Osteoblast (primary cell): ENCODE data around the gene ODAM. TPM values are rescaled to one million over a fixed set of nuclear protein-coding genes. Genes with fewer than 3 reads are reported as not detected.

Experiments
- DNase-seq: peaks from one replicate; pipeline ENCODE4 v3.0.0; 2011; ENCODE audit warnings: low spot score, mixed read lengths; ENCODE audit not compliant: insufficient read length; ENCODE audit errors: missing footprints
- H2AFZ ChIP-seq: 2 replicates; pipeline ENCODE4 v1.6.0; 2011; ENCODE audit warnings: mild to moderate bottlenecking, low read length
- H3K27ac ChIP-seq: 2 replicates; pipeline ENCODE4 v1.5.1; 2011; ENCODE audit warnings: mild to moderate bottlenecking, low read depth, low read length, moderate library complexity
- H3K27me3 ChIP-seq: 2 replicates; pipeline ENCODE4 v1.6.0; 2012; ENCODE audit warnings: mild to moderate bottlenecking, control low read depth, inconsistent platforms, low read length, moderate library complexity; ENCODE audit not compliant: insufficient read depth
- H3K36me3 ChIP-seq: 2 replicates; pipeline ENCODE4 v1.5.1; 2011; ENCODE audit warnings: mild to moderate bottlenecking, low read length, control low read depth, moderate library complexity; ENCODE audit not compliant: insufficient read depth
- H3K4me1 ChIP-seq: 2 replicates; pipeline ENCODE4 v1.5.1; 2011; ENCODE audit warnings: mild to moderate bottlenecking, low read length, control low read depth, moderate library complexity; ENCODE audit not compliant: insufficient read depth
- H3K4me2 ChIP-seq: 2 replicates; pipeline ENCODE4 v1.6.0; 2011; ENCODE audit warnings: mild to moderate bottlenecking, low read length; ENCODE audit not compliant: insufficient read depth
- H3K4me3 ChIP-seq: fragments of 200-600 bp; sonication (generic); 3 replicates; pipeline ENCODE4 v1.5.1; 2012; ENCODE audit warnings: mild to moderate bottlenecking, low read length, inconsistent platforms; ENCODE audit not compliant: insufficient read depth
- H3K79me2 ChIP-seq: 2 replicates; pipeline ENCODE4 v1.6.0; 2012; ENCODE audit warnings: mild to moderate bottlenecking, low read length, control low read depth, inconsistent platforms; ENCODE audit not compliant: insufficient read depth
- H3K9me3 ChIP-seq: 2 replicates; pipeline ENCODE4 v1.5.1; 2011; ENCODE audit warnings: low read depth, low read length, control low read depth
- H4K20me1 ChIP-seq: 2 replicates; pipeline ENCODE4 v1.6.0; 2012; ENCODE audit warnings: mild to moderate bottlenecking, low read length, control low read depth; ENCODE audit not compliant: insufficient read depth
- CTCF ChIP-seq: IDR thresholded peaks from 2 replicates; pipeline ENCODE4 v1.5.1; 2011; ENCODE audit warnings: mild to moderate bottlenecking, low read depth, low read length, moderate library complexity; ENCODE audit errors: extremely low read depth
- total RNA-seq: library from RNA; depleted of rRNA; stranded (reverse); fragments of >200 nt; gene quantifications from 2 replicates; pipeline ENCODE4 v1.2.3, GENCODE V29; 2012

ODAM gene
- total RNA-seq, 1 donor = not detected

- H2AFZ ChIP-seq = no peak overlapping the region
- no peaks in the 10 kb centered on the region for H3K4me1 ChIP-seq
- DNase-seq = no peak
- TF ChIP-seq CTCF = no peak
- no peak overlapping the region for H3K27ac ChIP-seq
- H3K27me3 ChIP-seq = no peaks in the 10 kb centered on the region
- H3K79me2 ChIP-seq = no peaks in the 10 kb centered on the region
- no peak overlapping the region for H3K4me3 ChIP-seq
- no peaks in the 10 kb centered on the region for H3K36me3 ChIP-seq
- no peaks in the 10 kb centered on the region for H4K20me1 ChIP-seq
- no peak overlapping the region for H3K4me2 ChIP-seq
- no peaks in the 10 kb centered on the region for H3K9me3 ChIP-seq
Observed at GRCh38 chr4:70187216-70187615, 8.3 kb upstream of the ODAM start.

GRCh38 chr4:70190579-70190978 is 4.9 kb upstream of the ODAM start:
- no peak for DNase-seq
- Histone ChIP-seq H3K4me3 (no peak overlapping the region), H3K36me3 (no peaks in the 10 kb centered on the region), H3K79me2 (no peaks in the 10 kb centered on the region), H3K9me3 (no peaks in the 10 kb centered on the region), H3K4me2 (no peak overlapping the region), H3K27me3 (no peaks in the 10 kb centered on the region), H4K20me1 (no peaks in the 10 kb centered on the region), H3K4me1 (no peaks in the 10 kb centered on the region), H3K27ac (no peak overlapping the region), H2AFZ (no peak overlapping the region)
- TF ChIP-seq CTCF = no peak

GRCh38 chr4:70191647-70192046 is 3.9 kb upstream of the ODAM start:
- no peak overlapping the region for H2AFZ ChIP-seq
- no peak overlapping the region for H3K4me3 ChIP-seq
- H3K79me2 ChIP-seq = no peaks in the 10 kb centered on the region
- H3K27ac ChIP-seq = no peak overlapping the region
- H3K9me3 ChIP-seq = no peaks in the 10 kb centered on the region
- no peaks in the 10 kb centered on the region for H3K36me3 ChIP-seq
- no peak for TF ChIP-seq CTCF
- no peaks in the 10 kb centered on the region for H3K27me3 ChIP-seq
- no peaks in the 10 kb centered on the region for H3K4me1 ChIP-seq
- no peaks in the 10 kb centered on the region for H4K20me1 ChIP-seq
- H3K4me2 ChIP-seq = no peak overlapping the region
- no peak for DNase-seq

GRCh38 chr4:70192895-70193294 is 2.6 kb upstream of the ODAM start:
- no peak overlapping the region for H3K4me3 ChIP-seq
- no peaks in the 10 kb centered on the region for H3K4me1 ChIP-seq

More at GRCh38 chr4:70192895-70193294, 2.6 kb upstream of the ODAM start:
- Histone ChIP-seq H2AFZ (no peak overlapping the region), H3K79me2 (no peaks in the 10 kb centered on the region), H3K27me3 (no peaks in the 10 kb centered on the region), H3K36me3 (no peaks in the 10 kb centered on the region), H3K9me3 (no peaks in the 10 kb centered on the region), H3K27ac (no peak overlapping the region), H4K20me1 (no peaks in the 10 kb centered on the region), H3K4me2 (no peak overlapping the region)
- DNase-seq = no peak
- no peak for TF ChIP-seq CTCF
